ENCODE data around the gene SLC13A4. TPM values are rescaled to one million over a fixed set of nuclear protein-coding genes. Genes with fewer than 3 reads are reported as not detected.

Gene SLC13A4
- total RNA-seq, 1 experiment from 2014 or later, result not detected

DNA sequence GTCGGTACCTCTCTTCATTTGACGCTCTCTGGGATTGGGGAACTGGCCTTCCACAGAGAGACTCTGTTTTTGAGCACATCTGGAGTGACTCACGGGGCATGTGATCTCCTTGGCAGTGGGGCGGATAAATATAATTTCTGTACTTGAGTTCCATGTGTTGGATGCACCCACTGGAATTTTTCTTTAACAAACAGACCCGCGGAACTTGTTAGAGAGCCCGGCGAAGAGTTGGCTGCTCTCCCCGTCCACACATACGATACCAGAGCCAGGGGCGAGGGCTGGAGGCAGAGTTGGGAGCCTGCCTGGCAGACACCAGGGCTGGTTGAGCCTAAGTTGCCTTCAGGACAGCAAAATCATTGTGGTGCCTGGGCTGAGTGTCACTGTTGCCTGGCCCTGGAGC lies 20.8 kb upstream of the SLC13A4 start, which contains the start of gene FAM180A:
TSS of gene FAM180A (minus strand) at position 44 of the 400 bp plus-strand sequence. CDS start 233 bp downstream, outside the sequence.
- TF ChIP-seq, protein P1, sequence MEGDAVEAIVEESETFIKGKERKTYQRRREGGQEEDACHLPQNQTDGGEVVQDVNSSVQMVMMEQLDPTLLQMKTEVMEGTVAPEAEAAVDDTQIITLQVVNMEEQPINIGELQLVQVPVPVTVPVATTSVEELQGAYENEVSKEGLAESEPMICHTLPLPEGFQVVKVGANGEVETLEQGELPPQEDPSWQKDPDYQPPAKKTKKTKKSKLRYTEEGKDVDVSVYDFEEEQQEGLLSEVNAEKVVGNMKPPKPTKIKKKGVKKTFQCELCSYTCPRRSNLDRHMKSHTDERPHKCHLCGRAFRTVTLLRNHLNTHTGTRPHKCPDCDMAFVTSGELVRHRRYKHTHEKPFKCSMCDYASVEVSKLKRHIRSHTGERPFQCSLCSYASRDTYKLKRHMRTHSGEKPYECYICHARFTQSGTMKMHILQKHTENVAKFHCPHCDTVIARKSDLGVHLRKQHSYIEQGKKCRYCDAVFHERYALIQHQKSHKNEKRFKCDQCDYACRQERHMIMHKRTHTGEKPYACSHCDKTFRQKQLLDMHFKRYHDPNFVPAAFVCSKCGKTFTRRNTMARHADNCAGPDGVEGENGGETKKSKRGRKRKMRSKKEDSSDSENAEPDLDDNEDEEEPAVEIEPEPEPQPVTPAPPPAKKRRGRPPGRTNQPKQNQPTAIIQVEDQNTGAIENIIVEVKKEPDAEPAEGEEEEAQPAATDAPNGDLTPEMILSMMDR (IDR thresholded peaks at IDR 0.05; ENCODE audit: unreplicated experiment), result no peak
- Mint-ChIP-seq H3K27me3 (ENCODE audit: unreplicated experiment) (peaks cover 55% of the 10 kb centered on the region), H3K4me3 (ENCODE audit: low read depth, unreplicated experiment) (no peak within 1 kb of the TSS), H3K36me3 (ENCODE audit: insufficient read depth, unreplicated experiment) (no peaks in the 10 kb centered on the region), H3K9me3 (ENCODE audit: low read depth, unreplicated experiment) (no peaks in the 10 kb centered on the region), H3K27ac (ENCODE audit: unreplicated experiment) (no peak within 1 kb of the TSS), H3K4me1 (ENCODE audit: low read depth, unreplicated experiment) (no peaks in the 10 kb centered on the region)
- CTCF ChIA-PET, result no interaction called here
- BruUV-seq (replicated peaks), result no TSS peak
- DNase-seq, result no peak
- intact Hi-C loops (cut with micrococcal nuclease; ENCODE audit: unreplicated experiment), result no loop called here

DNA sequence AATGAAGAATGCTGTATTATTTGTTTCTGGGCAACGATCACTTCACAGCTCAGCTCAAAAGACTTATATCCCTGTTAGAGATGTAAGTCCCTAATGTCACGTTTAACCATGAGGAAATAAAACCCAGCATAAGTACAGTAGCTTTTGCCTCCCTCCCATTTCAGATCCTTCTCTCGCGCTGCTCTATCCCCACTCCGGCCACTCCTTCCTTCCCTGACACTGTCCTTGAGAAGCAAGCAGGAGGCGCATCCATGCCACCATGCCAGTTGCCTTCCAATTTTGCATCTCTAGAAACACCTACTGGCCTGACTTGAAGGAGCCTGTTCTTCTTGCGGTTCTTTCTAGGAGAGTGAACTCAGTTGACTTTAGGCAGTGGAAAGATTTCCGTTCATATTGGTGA lies 19.4 kb upstream of the SLC13A4 start:
- no peaks in the 10 kb centered on the region for H3K4me1 Mint-ChIP-seq (ENCODE audit: low read depth, unreplicated experiment)

DNA sequence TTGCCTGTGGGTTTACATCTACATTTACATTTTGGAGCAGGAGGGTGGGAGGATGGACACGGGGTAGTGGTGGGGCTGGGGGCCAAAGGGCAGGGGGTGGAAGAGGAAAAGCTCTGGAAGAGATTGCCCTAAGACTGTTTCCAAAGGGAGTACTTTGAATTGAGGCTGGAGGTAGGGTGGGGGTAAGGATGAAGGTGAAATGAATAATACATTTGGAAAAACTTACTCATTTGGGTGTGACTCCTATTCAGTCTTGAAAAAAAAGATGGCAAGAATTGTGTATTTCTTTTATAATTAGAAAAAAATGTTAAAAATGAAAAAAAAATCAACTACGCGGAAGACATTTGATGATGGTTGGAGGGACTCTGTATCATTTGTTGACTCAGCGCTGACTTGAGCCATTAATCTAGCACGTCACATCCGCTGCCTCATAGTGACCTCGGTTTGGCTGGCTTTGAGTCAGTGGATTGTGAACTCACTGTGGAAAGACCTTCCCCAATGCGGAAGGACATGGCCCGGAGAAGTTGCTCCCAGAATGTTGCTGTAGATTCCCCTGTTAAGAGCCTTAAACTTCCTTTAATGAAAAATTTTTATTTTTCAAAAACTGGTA lies 17.8 kb upstream of the SLC13A4 start:
- H3K9me3 Mint-ChIP-seq (ENCODE audit: low read depth, unreplicated experiment), result no peaks in the 10 kb centered on the region
- no peak overlapping the region for H3K27ac Mint-ChIP-seq (ENCODE audit: unreplicated experiment)
- no peak for DNase-seq
- intact Hi-C loops (cut with micrococcal nuclease; ENCODE audit: unreplicated experiment), result no loop called here
- no peaks in the 10 kb centered on the region for H3K36me3 Mint-ChIP-seq (ENCODE audit: insufficient read depth, unreplicated experiment)
- no peak overlapping the region for H3K4me3 Mint-ChIP-seq (ENCODE audit: low read depth, unreplicated experiment)
- peaks cover 59% of the 10 kb centered on the region for H3K27me3 Mint-ChIP-seq (ENCODE audit: unreplicated experiment)
- CTCF ChIA-PET, result no interaction called here
- no TSS peak for BruUV-seq (replicated peaks)
- no peaks in the 10 kb centered on the region for H3K4me1 Mint-ChIP-seq (ENCODE audit: low read depth, unreplicated experiment)
- TF ChIP-seq, protein P1 (IDR thresholded peaks at IDR 0.05; ENCODE audit: unreplicated experiment), result no peak

More for the DNA sequence above, 19.4 kb upstream of the SLC13A4 start:
- Mint-ChIP-seq H3K27me3 (ENCODE audit: unreplicated experiment) (peaks cover 53% of the 10 kb centered on the region), H3K27ac (ENCODE audit: unreplicated experiment) (no peak overlapping the region), H3K9me3 (ENCODE audit: low read depth, unreplicated experiment) (no peaks in the 10 kb centered on the region), H3K36me3 (ENCODE audit: insufficient read depth, unreplicated experiment) (no peaks in the 10 kb centered on the region), H3K4me3 (ENCODE audit: low read depth, unreplicated experiment) (no peak overlapping the region)
- CTCF ChIA-PET, result no interaction called here
- TF ChIP-seq, protein P1 (IDR thresholded peaks at IDR 0.05; ENCODE audit: unreplicated experiment), result no peak
- DNase-seq, result no peak
- no TSS peak for BruUV-seq (replicated peaks)
- intact Hi-C loops (cut with micrococcal nuclease; ENCODE audit: unreplicated experiment), result no loop called here

- CTCF ChIA-PET, result interaction anchor here (0.9 kb wide), 1 partner anchor 25 kb away, joined by 3 read pairs; no protein-coding TSS in a partner anchor
- Mint-ChIP-seq H3K36me3 (ENCODE audit: insufficient read depth, unreplicated experiment) (no peaks in the 10 kb centered on the region), H3K9me3 (ENCODE audit: low read depth, unreplicated experiment) (no peaks in the 10 kb centered on the region), H3K4me1 (ENCODE audit: low read depth, unreplicated experiment) (no peaks in the 10 kb centered on the region), H3K4me3 (ENCODE audit: low read depth, unreplicated experiment) (no peak overlapping the region), H3K27ac (ENCODE audit: unreplicated experiment) (no peak overlapping the region), H3K27me3 (ENCODE audit: unreplicated experiment) (peaks cover 59% of the 10 kb centered on the region)
- TF ChIP-seq, protein P1 (IDR thresholded peaks at IDR 0.05; ENCODE audit: unreplicated experiment), result no peak
- DNase-seq, result no peak
- BruUV-seq (replicated peaks), result no TSS peak
- intact Hi-C loops (cut with micrococcal nuclease; ENCODE audit: unreplicated experiment), result no loop called here
Observed at GRCh38 chr7:135744938-135745702, 17.1 kb upstream of the SLC13A4 start.

Data from Calu3 (cell line).